GM10847 (cell line): ENCODE data around the gene CYTH2.

ENCODE experiments used
- POLR2A ChIP-seq: IDR thresholded peaks from 2 replicates; pipeline ENCODE4 v1.6.1; 2011; ENCODE audit not compliant: insufficient read length; ENCODE audit errors: extremely low read depth

CYTH2 gene, protein sequence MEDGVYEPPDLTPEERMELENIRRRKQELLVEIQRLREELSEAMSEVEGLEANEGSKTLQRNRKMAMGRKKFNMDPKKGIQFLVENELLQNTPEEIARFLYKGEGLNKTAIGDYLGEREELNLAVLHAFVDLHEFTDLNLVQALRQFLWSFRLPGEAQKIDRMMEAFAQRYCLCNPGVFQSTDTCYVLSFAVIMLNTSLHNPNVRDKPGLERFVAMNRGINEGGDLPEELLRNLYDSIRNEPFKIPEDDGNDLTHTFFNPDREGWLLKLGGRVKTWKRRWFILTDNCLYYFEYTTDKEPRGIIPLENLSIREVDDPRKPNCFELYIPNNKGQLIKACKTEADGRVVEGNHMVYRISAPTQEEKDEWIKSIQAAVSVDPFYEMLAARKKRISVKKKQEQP

DNA sequence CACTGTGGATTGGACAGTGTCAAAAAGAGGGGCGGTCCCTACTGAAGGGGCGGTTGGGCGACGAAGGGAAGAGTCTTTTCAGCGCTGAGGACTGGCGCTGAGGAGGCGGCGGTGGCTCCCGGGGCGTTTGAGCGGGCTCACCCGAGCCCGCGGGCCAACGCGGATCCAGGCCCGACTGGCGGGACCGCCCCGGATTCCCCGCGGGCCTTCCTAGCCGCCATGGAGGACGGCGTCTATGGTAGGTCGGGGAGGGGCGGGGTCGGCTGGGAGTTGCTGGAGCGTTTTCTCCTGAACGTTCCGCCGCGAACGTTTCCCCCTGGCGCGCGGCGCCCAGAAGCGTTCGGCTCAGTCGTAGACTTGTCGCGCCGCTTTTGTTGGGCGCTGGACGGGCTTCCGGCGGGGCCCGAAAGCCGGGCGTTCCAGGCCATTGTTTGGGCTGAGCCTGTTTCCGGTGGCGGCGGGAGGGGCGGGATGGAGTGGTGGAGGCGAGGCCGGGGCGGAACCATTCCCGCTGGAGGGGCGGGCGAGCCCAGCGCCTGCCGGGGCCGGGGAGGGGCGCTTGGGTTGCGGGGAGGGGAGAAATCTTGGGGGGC lies at the start of gene CYTH2:
CYTH2 (plus strand) TSS at position 81 of the 593 bp plus-strand sequence; CDS start at position 220, 139 bp downstream.
- TF ChIP-seq POLR2A: peak; percentile 63

DNA sequence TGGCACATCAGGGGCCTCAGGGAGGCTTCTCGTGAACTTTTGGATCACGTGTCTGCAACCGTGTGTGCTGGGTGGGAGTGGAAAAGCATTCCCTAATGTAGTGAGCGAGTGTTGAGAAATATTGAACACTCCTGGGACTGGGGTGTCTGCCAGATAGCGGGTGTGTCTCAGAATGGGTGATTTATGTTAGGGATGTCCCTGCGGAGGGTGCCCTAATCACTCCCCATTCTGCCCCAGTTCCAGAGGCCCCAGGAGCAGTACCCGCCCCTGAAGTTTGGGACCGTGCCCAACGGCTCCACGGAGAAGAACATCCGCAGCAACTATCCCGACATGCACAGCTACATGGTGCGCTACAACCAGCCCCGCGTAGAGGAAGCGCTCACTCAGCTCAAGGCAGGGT lies 47.6 kb upstream of the CYTH2 start:
- TF ChIP-seq POLR2A: no peak

DNA sequence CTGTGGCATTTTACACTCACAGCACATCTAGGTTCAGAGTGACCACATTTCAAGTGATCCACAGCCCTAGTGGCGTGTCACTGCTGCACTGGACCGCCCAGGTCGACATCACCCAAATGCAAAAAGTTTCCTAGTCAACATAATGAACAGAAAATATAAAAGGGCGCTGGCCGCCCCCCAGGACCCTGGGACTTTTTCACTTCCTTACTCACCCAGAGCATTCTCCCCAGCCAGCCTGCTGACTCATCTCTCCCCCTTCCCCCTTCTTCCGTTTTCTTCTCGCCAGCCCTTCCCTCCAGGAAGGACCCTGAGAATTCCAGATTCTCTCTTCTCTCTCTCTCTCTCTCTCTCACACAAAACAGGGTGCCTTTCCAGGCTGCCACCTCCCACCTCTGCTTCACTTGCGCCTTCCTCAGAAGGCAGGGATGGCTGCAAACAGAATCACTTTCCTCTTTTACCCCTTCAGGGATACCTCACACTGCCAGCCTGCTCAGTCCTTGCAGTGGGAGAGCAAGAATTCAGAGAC lies 44.4 kb upstream of the CYTH2 start:
- TF ChIP-seq POLR2A: no peak

DNA sequence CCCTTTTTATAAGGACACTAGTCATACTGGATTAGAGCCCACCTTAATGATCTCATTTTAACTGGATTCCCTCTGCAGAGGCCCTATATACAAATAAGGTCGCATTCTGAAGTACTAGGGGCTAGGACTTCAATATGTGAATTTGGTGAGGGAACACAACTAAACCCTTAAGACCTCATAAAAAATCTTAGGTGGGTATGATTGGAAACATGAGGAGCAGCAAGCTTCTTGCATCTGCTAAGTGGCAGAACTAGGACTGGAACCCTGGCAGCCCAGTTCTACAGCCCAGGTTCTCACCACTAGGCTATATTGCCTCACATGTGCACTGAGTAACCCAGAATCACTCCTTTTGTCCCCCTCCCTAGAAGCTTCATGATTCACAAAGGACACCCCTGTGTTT lies 40.5 kb upstream of the CYTH2 start:
- TF ChIP-seq POLR2A: no peak

DNA sequence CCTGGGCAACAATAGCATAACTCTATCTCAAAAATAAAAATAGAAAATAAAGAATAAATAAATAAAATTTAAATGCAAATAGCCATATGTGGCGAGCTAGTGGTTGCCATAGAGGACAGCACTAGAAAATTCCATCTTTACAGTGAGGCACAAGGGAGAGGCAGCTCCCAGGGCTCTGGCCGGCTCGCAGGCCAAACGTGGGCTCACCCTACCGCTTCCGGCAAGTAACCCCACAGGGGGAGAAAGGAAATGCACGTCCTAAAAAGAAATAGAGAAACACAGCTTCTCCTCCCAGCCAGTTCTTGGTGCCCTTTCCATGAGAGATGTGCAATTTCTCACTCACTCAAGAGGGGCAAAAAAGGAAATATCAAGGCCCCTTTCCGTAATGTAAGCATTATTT lies 35.8 kb upstream of the CYTH2 start:
- TF ChIP-seq POLR2A: no peak

DNA sequence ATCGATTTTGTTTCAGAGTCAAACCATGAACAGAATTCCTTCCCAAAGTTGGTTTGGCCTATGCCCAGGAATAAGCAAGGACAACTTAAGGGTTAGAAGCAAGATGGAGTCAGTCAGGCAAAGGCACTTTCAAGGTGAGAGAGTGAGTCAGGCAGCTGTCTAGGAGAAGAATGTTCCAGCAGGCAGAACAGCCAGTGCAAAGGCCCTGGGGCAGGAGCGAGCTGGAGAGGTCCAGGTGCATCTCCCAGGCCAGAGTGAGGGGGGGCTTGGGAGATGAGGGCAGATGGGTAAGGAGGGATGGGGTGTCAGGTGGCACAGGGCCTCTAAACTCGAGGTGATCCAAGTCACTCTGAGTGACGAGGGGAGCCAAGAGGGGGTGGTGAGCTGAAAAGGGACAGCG lies 32.6 kb upstream of the CYTH2 start:
- no peak for TF ChIP-seq POLR2A

DNA sequence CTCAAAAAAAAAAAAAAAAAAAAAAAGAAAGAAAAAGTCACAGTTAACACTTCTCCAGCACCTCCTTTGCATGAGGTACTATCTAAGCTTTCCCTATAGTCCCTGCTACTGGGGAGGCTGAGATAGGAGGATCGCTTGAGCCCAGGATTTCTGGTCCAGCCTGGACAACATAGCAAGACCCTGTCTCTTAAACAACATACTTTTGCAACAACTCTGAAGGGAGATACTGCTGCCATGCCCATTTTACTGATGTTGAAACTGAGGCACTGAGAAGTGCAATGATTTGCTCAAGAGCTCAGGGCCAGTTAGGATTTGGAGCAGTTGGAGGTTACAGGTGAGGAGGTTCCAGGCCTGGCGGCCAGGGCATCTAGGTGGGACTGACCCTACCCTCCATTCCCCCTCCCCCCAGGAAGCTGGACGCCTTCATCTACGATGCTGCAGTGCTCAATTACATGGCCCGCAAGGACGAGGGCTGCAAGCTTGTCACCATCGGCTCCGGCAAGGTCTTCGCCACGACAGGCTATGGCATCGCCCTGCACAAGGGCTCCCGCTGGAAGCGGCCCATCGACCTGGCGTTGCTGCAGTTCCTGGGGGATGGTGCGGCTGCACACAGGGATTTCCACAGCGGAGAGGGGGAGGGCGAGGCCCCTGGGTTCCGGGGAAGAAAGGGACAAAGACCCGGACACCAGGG lies 27.7 kb upstream of the CYTH2 start:
- TF ChIP-seq POLR2A: no peak

DNA sequence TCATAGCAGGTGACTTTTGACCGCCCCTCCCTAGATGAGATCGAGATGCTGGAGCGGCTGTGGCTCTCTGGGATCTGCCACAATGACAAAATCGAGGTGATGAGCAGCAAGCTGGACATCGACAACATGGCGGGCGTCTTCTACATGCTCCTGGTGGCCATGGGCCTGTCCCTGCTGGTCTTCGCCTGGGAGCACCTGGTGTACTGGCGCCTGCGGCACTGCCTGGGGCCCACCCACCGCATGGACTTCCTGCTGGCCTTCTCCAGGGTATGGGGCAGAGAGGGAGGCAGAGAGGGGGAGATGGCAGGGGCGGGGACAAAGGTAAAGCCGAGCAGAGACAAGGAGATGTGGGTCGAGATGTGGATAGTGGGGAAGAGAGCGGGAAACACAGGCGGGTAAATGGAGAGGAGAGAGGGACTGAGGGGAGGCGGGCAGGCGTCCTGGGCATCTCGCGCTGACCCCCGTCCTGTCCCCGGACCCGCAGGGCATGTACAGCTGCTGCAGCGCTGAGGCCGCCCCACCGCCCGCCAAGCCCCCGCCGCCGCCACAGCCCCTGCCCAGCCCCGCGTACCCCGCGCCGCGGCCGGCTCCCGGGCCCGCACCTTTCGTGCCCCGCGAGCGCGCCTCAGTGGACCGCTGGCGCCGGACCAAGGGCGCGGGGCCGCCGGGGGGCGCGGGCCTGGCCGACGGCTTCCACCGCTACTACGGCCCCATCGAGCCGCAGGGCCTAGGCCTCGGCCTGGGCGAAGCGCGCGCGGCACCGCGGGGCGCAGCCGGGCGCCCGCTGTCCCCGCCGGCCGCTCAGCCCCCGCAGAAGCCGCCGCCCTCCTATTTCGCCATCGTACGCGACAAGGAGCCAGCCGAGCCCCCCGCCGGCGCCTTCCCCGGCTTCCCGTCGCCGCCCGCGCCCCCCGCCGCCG lies 26.8 kb upstream of the CYTH2 start:
- no peak for TF ChIP-seq POLR2A

DNA sequence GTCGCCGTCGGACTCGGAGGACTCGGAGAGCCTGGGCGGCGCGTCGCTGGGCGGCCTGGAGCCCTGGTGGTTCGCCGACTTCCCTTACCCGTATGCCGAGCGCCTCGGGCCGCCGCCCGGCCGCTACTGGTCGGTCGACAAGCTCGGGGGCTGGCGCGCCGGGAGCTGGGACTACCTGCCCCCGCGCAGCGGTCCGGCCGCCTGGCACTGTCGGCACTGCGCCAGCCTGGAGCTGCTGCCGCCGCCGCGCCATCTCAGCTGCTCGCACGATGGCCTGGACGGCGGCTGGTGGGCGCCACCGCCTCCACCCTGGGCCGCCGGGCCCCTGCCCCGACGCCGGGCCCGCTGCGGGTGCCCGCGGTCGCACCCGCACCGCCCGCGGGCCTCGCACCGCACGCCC lies 25.9 kb upstream of the CYTH2 start:
- TF ChIP-seq POLR2A: no peak

DNA sequence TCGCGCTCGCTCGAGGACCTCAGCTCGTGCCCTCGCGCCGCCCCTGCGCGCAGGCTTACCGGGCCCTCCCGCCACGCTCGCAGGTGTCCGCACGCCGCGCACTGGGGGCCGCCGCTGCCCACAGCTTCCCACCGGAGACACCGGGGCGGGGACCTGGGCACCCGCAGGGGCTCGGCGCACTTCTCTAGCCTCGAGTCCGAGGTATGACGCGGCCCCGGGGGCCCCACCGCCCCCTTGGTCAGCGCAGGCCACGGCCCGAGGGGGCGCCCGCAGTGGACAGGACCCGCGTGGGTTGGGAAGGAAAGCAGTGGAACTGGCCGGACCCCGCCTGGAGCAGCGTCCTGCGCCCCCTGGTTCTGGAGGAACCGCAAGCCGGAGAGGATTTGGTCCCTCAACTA lies 25.4 kb upstream of the CYTH2 start:
- TF ChIP-seq POLR2A: no peak

DNA sequence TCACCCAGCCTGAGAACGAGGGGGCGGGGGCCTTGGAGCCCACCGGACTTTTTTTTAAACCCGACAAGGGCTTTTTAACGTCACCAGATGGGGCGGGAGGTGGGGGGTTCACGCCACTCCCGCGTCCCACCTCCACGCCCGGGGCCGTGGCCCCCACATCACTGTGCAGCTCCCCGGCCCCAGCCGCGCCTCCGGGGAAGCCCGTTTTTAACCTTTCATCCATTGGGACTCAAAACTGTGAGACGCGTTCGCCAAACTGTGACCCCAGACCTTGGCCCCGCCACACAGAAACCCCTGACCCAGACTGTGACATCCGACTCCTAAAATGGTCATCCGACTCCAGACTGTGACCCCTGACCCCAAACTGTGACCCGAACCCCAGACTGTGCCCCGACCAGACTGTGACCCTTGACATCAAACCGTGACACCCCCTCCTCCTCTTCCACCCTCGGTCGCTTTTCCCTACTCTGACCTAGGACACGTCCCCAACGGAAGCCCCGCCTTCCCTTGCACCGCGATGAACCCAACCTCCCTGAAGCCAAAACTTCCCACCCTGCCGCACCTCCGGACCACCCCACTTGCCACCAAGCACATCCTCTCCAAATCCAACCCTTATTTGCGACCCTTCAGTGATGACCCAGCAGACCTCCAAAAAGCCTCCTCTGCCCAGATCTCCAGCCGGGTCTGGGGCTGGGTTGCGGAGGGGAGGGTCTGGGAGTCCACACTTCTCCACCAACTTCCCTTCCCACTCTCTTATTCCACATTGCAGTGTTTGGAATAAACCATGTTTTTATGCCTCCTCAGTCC lies 24.8 kb upstream of the CYTH2 start:
- no peak for TF ChIP-seq POLR2A

DNA sequence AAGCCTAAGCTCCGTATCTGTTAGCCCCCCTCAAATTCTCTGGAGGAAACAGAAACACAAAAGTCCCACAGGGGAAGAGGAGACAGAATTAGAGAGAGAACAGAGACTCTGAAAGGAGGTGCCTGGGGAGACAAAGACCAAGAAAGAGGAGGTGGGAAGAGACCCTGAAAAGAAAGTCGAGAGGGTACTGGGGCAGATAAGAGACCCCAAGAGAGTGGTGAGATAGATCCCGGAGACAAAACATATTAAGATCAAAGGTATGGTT lies 24.3 kb upstream of the CYTH2 start:
- no peak for TF ChIP-seq POLR2A

DNA sequence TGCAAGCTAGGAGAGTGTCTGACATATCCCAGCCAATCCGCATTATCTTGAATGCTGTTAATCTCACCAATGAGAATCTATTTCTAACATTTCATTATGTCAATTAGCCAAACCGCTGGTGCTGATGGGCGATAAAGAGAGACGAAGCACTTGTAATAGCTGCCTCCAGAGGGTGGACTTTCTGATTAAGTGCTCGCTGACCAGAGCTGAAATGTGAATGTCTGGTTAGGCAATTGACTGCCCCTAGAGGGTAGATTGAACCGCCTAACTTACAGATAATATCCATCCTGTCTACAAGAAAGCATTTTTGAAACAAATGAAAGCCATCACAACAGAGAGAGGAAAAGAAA lies 23.9 kb upstream of the CYTH2 start:
- TF ChIP-seq POLR2A: no peak
